Liver (tissue), 10 donors: ENCODE results near the gene NCOA6. TPM values are rescaled to one million over a fixed set of nuclear protein-coding genes. Genes with fewer than 3 reads are reported as not detected.

Experiments
- DNase-seq: peaks from one replicate; pipeline ENCODE4 v3.0.0-alpha.2; 2017; ENCODE audit warnings: low spot score
- H3K27ac ChIP-seq, 2 donors: one replicate each; pipeline ENCODE4 v1.7.0; 2013; ENCODE audit warnings: inconsistent platforms in 2 of 2, low read length in 2 of 2, control low read depth in 1 of 2, low read depth in 1 of 2, mild to moderate bottlenecking in 1 of 2
- H3K27me3 ChIP-seq, 4 donors: one replicate each; pipeline versions ENCODE4 v1.6.1 to v1.7.0; 2013; ENCODE audit warnings: low read length in 3 of 4, inconsistent platforms in 1 of 4, mild to moderate bottlenecking in 1 of 4, moderate library complexity in 1 of 4; ENCODE audit not compliant: control insufficient read depth in 4 of 4, insufficient read depth in 4 of 4
- H3K36me3 ChIP-seq, 4 donors: one replicate each; pipeline versions ENCODE4 v1.6.1 to v1.7.0; 2013; ENCODE audit warnings: low read length in 3 of 4, mild to moderate bottlenecking in 3 of 4, low read depth in 1 of 4, moderate library complexity in 1 of 4; ENCODE audit not compliant: control insufficient read depth in 4 of 4, insufficient read depth in 3 of 4
- H3K4me1 ChIP-seq, 4 donors: one replicate each; pipeline versions ENCODE4 v1.6.1 to v1.7.0; 2013; ENCODE audit warnings: low read length in 3 of 4, mild to moderate bottlenecking in 3 of 4, moderate library complexity in 1 of 4; ENCODE audit not compliant: control insufficient read depth in 4 of 4, insufficient read depth in 4 of 4
- H3K4me3 ChIP-seq, 3 donors: one replicate each; pipeline versions ENCODE4 v1.6.1 to v1.7.0; 2013; ENCODE audit warnings: low read length in 3 of 3, control low read depth in 1 of 3, low read depth in 1 of 3, mild to moderate bottlenecking in 1 of 3
- H3K9ac ChIP-seq, 2 donors: one replicate each; pipeline ENCODE4 v1.7.0; 2013; ENCODE audit warnings: low read length in 2 of 2, mild to moderate bottlenecking in 2 of 2, moderate library complexity in 2 of 2, control low read depth in 1 of 2, low read depth in 1 of 2
- H3K9me3 ChIP-seq, 4 donors: one replicate each; pipeline versions ENCODE4 v1.6.1 to v1.7.0; 2013; ENCODE audit warnings: low read length in 3 of 4; ENCODE audit not compliant: control insufficient read depth in 4 of 4
- FOXA1 ChIP-seq: IDR thresholded peaks from 2 replicates; pipeline ENCODE4 v1.6.1; 2016; ENCODE audit warnings: antibody characterized with exemption
- GABPA ChIP-seq, 2 donors: IDR thresholded peaks in 1 of 2; conservative IDR thresholded peaks in 1 of 2; 2 replicates each; pipeline ENCODE4 v1.6.1; 2016; ENCODE audit warnings: antibody characterized with exemption in 2 of 2, mild to moderate bottlenecking in 1 of 2, moderate library complexity in 1 of 2
- TAF1 ChIP-seq: conservative IDR thresholded peaks from 2 replicates; pipeline ENCODE4 v1.6.1; 2016; ENCODE audit warnings: antibody characterized with exemption, mild to moderate bottlenecking
- YY1 ChIP-seq: IDR thresholded peaks from 2 replicates; pipeline ENCODE4 v1.6.1; 2016; ENCODE audit warnings: antibody characterized with exemption, mild to moderate bottlenecking
- WGBS: extraction: QIAGEN DNeasy Blood & Tissue Kit; methylation state at CpG from one replicate; pipeline ENCODE4 v1.1.7; 2013; 5-methylcytosine and 5-hydroxymethylcytosine counted together
- polyA plus RNA-seq, 2 donors: library from polyadenylated mRNA; stranded (reverse) in 1 of 2; unstranded in 1 of 2; fragments of 200-250 nt in 1 of 2; fragments of >200 nt in 1 of 2; fragmentation: Nextera tagmentation in 1 of 2; extraction: Ambion mirVana in 1 of 2; gene quantifications; one replicate each; pipeline versions ENCODE4 v1.2.1 to v1.2.3, GENCODE V29; 2013 to 2015
- small RNA-seq: library from RNA; depleted of rRNA; stranded (forward); fragments of <200 nt; gene quantifications from one replicate; pipeline ENCODE3, GENCODE V24; 2014
- total RNA-seq, 2 donors: library from RNA; depleted of rRNA; stranded (reverse); fragments of >200 nt; gene quantifications; one replicate each; pipeline ENCODE4 v1.2.3, GENCODE V29; 2014
- donor health status: healthy.
- donor health status: healthy.
- donor health status: healthy.
- donor health status: healthy.
- donor health status: healthy.

NCOA6 gene
- total and polyA plus RNA-seq, 4 donors: 5.4 to 13.1 (median 6.2) TPM

- Histone ChIP-seq H3K36me3 (no peaks in the 10 kb centered on the region), H3K27me3 (no peaks in the 10 kb centered on the region), H3K4me1 (peaks cover 0 to 2% (median 0%) of the 10 kb centered on the region in 4 donors), H3K9ac (no peak overlapping the region), H3K9me3 (no peaks in the 10 kb centered on the region), H3K4me3 (no peak overlapping the region), H3K27ac (no peak overlapping the region)
- TF ChIP-seq TAF1 (no peak), FOXA1 (no peak), GABPA (IDR thresholded peaks at IDR 0.05 in 1 of 2, conservative IDR thresholded peaks at IDR 0.05 in 1 of 2) (no peak), YY1 (no peak)
- WGBS: 97% methylated on average over 1 of the region's 1 CpG
- DNase-seq: no peak
Observed at GRCh38 chr20:34669094-34669493, 156.4 kb downstream of the NCOA6 start.

Small RNA genes within 50 kb of the gene (small RNA-seq; reads per million reads assigned to genes)
- not detected for gene AL118520.1

Other genes with a start within 250 kb of the NCOA6 start
- 1 to 10 TPM; 6.4 to 7.2 TPM for gene PIGU, start 148.6 kb downstream of the NCOA6 start, total RNA-seq
- gene PIGU, start 148.6 kb downstream of the NCOA6 start, polyA plus RNA-seq: 10 to 100 TPM in 1 of 2 donors, 1 to 10 TPM in 1; 7.2 to 10.0 TPM
- 1 to 10 TPM; 3.0 to 9.5 TPM for gene TP53INP2, start 121.3 kb downstream of the NCOA6 start, total RNA-seq
- 10 to 100 TPM in 1 of 2 donors, 1 to 10 TPM in 1; 4.5 to 14.5 TPM for gene TP53INP2, start 121.3 kb downstream of the NCOA6 start, polyA plus RNA-seq
- 1 to 10 TPM; 5.4 to 6.5 TPM for gene GGT7, start 47.2 kb upstream of the NCOA6 start, total RNA-seq
- gene GGT7, start 47.2 kb upstream of the NCOA6 start, polyA plus RNA-seq: 1 to 10 TPM; 3.7 to 8.1 TPM
- 100 to 1,000 TPM; 103 to 260 TPM for gene ACSS2, start 51.0 kb upstream of the NCOA6 start, total RNA-seq
- gene ACSS2, start 51.0 kb upstream of the NCOA6 start, polyA plus RNA-seq: 10 to 100 TPM; 29.8 to 56.6 TPM
- gene GSS, start 130.2 kb upstream of the NCOA6 start, total RNA-seq: 10 to 100 TPM; 20.8 to 38.8 TPM
- gene GSS, start 130.2 kb upstream of the NCOA6 start, polyA plus RNA-seq: 10 to 100 TPM; 33.2 to 37.6 TPM
- under 1 TPM; 0.25 to 0.33 TPM for gene MYH7B, start 130.2 kb upstream of the NCOA6 start, total RNA-seq
- gene MYH7B, start 130.2 kb upstream of the NCOA6 start, polyA plus RNA-seq: under 1 TPM; 0.12 to 0.24 TPM